HepG2 (cell line): Measurements from ENCODE around the gene NEK7. TPM values are rescaled to one million over a fixed set of nuclear protein-coding genes. Genes with fewer than 3 reads are reported as not detected.

Source experiments
- ATAC-seq: fragments of 200-7000 bp; cut with Tn5 transposase; 3 replicates; pipeline ENCODE4 v1.9.1; 2020; ENCODE audit warnings: mild to moderate bottlenecking, moderate library complexity
- BruUV-seq: library from RNA; stranded (reverse); fragments of 400-500 nt; replicated peaks from 2 replicates; lab custom pipeline; 2021; lab: Mats Ljungman, UMichigan
- CTCF ChIA-PET: fragments of 300-600 bp; formaldehyde crosslinking; extraction: SDS; loops from one replicate; lab custom pipeline; 2021; ENCODE audit warnings: low total read pairs, inconsistent platforms, low intra/inter-chr PET ratio; lab: Yijun Ruan, JAX
- POLR2A ChIA-PET: fragments of 350-600 bp; sonication (Branson Sonifier 250); formaldehyde crosslinking; loops from one replicate; lab custom pipeline; 2020; ENCODE audit warnings: antibody characterized with exemption, inconsistent platforms; lab: Yijun Ruan, JAX
- DNase-seq: peaks from one replicate; pipeline ENCODE4 v3.0.0-alpha.2; 2015; ENCODE audit warnings: low spot score
- FAIRE-seq: peaks from 3 replicates; lab custom pipeline; 2011; peaks lifted over from hg19 to GRCh38; lab: Jason Lieb, UNC
- H2AFZ ChIP-seq: one replicate; pipeline ENCODE4 v1.6.1; 2011; ENCODE audit warnings: low read length, inconsistent platforms
- H3K27ac ChIP-seq: fragments of 300-600 bp; 3 replicates; pipeline ENCODE4 v1.8.0; 2011; ENCODE audit warnings: mixed run types, mild to moderate bottlenecking, mixed read lengths, low read length, inconsistent platforms; ENCODE audit not compliant: insufficient read depth; ENCODE audit errors: extremely low read length
- H3K27me3 ChIP-seq, 2 experiments: fragments of 200-600 bp in 1 of 2; 2 replicates in 1 of 2; 3 replicates in 1 of 2; pipeline versions ENCODE4 v1.6.0 to v1.8.0; 2011; ENCODE audit warnings: low read length in 2 of 2, mild to moderate bottlenecking in 2 of 2, moderate library complexity in 2 of 2, inconsistent platforms in 1 of 2; ENCODE audit not compliant: insufficient read depth in 2 of 2, control insufficient read depth in 1 of 2
- H3K36me3 ChIP-seq, 2 experiments: fragments of 200-600 bp in 1 of 2; replicated peaks in 1 of 2; 2 replicates in 1 of 2; 3 replicates in 1 of 2; pipeline versions ENCODE4 v1.5.1 to v1.8.0; 2011; ENCODE audit warnings: low read length in 2 of 2, inconsistent platforms in 1 of 2; ENCODE audit not compliant: insufficient read depth in 2 of 2, control insufficient read depth in 1 of 2
- H3K4me1 ChIP-seq: 2 replicates; pipeline ENCODE4 v1.5.1; 2012; ENCODE audit warnings: low read length, inconsistent platforms; ENCODE audit not compliant: insufficient read depth
- H3K4me2 ChIP-seq: 2 replicates; pipeline ENCODE4 v1.6.0; 2011; ENCODE audit warnings: low read depth, low read length, inconsistent platforms
- H3K4me3 ChIP-seq, 3 experiments: fragments of 200-600 bp in 1 of 3; sonication (generic), shearing (Covaris generic) in 1 of 3; replicated peaks in 1 of 3; 2 replicates each; pipeline ENCODE4 v1.5.1; 2011 to 2016; ENCODE audit warnings: low read length in 3 of 3, inconsistent platforms in 2 of 3, low read depth in 2 of 3, mild to moderate bottlenecking in 2 of 3, control low read depth in 1 of 3, mixed read lengths in 1 of 3; ENCODE audit not compliant: insufficient read depth in 1 of 3
- H3K79me2 ChIP-seq: one replicate; pipeline ENCODE4 v1.6.1; 2011; ENCODE audit warnings: low read length, inconsistent platforms; ENCODE audit not compliant: insufficient read depth
- H3K9ac ChIP-seq: 2 replicates; pipeline ENCODE4 v1.6.0; 2011; ENCODE audit warnings: mild to moderate bottlenecking, low read depth, low read length, inconsistent platforms; ENCODE audit not compliant: insufficient read depth
- H3K9me3 ChIP-seq: 2 replicates; pipeline ENCODE4 v1.5.1; 2012; ENCODE audit warnings: mild to moderate bottlenecking, low read length
- H4K20me1 ChIP-seq: 2 replicates; pipeline ENCODE4 v1.6.0; 2011; ENCODE audit warnings: inconsistent platforms, mild to moderate bottlenecking, low read length, moderate library complexity; ENCODE audit not compliant: insufficient read depth
- MIER2 ChIP-seq: IDR thresholded peaks from 2 replicates; pipeline ENCODE4 v1.6.1; 2016; ENCODE audit warnings: missing biosample characterization, missing genetic modification reagents
- POLR2AphosphoS5 ChIP-seq: IDR thresholded peaks from 2 replicates; pipeline ENCODE4 v1.6.1; 2012; ENCODE audit warnings: low read depth, low read length
- SNRNP70 ChIP-seq: fragments of 200-400 bp; formaldehyde crosslinking; IDR thresholded peaks from 2 replicates; pipeline ENCODE4 v1.6.1; 2017; ENCODE audit warnings: mild to moderate bottlenecking, low read depth, low read length, moderate library complexity
- TCF7L2 ChIP-seq: IDR thresholded peaks from 2 replicates; pipeline ENCODE4 v1.6.1; 2011; ENCODE audit warnings: mild to moderate bottlenecking, low read depth, low read length, moderate library complexity
- ZFP1 ChIP-seq: IDR thresholded peaks from 2 replicates; pipeline ENCODE4 v1.6.1; 2016
- ZNF761 ChIP-seq: sonication (generic); formaldehyde crosslinking; conservative IDR thresholded peaks from 2 replicates; pipeline ENCODE4 v1.4.0; 2020; ENCODE audit warnings: mild to moderate bottlenecking, missing genetic modification reagents
- WGBS: methylation state at CpG from one replicate; pipeline ENCODE4 v1.1.6; 2017; ENCODE audit warnings: low lambda C conversion rate; 5-methylcytosine and 5-hydroxymethylcytosine counted together
- in situ Hi-C: cut with HindIII; loops from 2 replicates; pipeline ENCODE4 v1.10.0; 2017; ENCODE audit warnings: low pct_unique_long_range_greater_than_20kb; ENCODE audit not compliant: extremely low pct_ligation_motif_present
- intact Hi-C: fragments of 100-400 bp; cut with micrococcal nuclease; formaldehyde crosslinking; loops from one replicate; pipeline ENCODE4 v1.10.0; 2022; ENCODE audit not compliant: unreplicated experiment
- polyA plus RNA-seq, 8 experiments: library from polyadenylated mRNA; depleted of rRNA in 3 of 8; stranded (reverse) in 7 of 8; unstranded in 1 of 8; fragments of >200 nt; fragmentation: Illumina TruSeq in 4 of 8; extraction: Trizol in 4 of 8; gene quantifications; 2 replicates each; pipeline versions ENCODE4 v1.2.1 to v1.2.3, GENCODE V29; 2011 to 2016; ENCODE audit warnings: low read depth in 4 of 8, missing spikeins in 1 of 8, mixed read lengths in 1 of 8; ENCODE audit not compliant: insufficient read depth in 1 of 8
- total RNA-seq, 5 experiments: library from RNA; depleted of rRNA; stranded (reverse); fragments of >200 nt; fragmentation: Illumina TruSeq; extraction: Trizol; gene quantifications; 2 replicates each; pipeline ENCODE4 v1.2.3, GENCODE V29; 2016; ENCODE audit warnings: low read depth in 1 of 5
- TF ChIP-seq, protein P1 (sequence below): sonication (generic); formaldehyde crosslinking; IDR thresholded peaks from 2 replicates; pipeline ENCODE4 v1.4.0; 2020; ENCODE audit warnings: missing genetic modification reagents, borderline replicate concordance
- TF ChIP-seq, protein P2 (sequence below): sonication (generic); formaldehyde crosslinking; conservative IDR thresholded peaks from 2 replicates; pipeline ENCODE4 v1.4.0; 2020; ENCODE audit warnings: missing genetic modification reagents
- TF ChIP-seq, protein P3 (sequence below): sonication (generic); formaldehyde crosslinking; IDR thresholded peaks from 2 replicates; pipeline ENCODE4 v1.4.0; 2020; ENCODE audit warnings: missing genetic modification reagents

NEK7 gene
- total and polyA plus RNA-seq, 2 of the 13 experiments (the other 11 are each of a cell fraction or from before 2014, with no cell fraction given): 18.1 to 19.2 TPM

DNA sequence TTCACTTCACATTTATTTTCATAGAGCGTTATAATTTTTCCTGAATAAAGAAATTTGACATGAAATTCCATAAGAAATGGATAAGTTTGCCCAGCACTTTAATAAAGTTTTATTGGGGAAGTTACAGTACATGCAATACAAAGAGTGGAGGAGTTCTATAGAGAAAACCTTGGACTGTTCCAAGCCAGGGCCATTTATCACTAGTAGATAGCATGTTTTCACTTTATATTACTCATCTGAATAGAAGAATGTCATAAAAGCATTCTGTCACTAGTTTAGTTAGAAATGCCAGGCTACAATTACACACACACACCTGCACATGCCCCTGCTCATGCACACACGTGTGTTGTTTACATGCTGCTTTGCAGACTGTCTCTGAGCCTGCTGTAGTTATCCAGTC, 123.3 kb downstream of the NEK7 start:
- TF ChIP-seq POLR2AphosphoS5: no peak
- no peak for TF ChIP-seq ZFP1 (CRISPR knock-in tag)
- TF ChIP-seq TCF7L2: no peak
- TF ChIP-seq, protein P1, sequence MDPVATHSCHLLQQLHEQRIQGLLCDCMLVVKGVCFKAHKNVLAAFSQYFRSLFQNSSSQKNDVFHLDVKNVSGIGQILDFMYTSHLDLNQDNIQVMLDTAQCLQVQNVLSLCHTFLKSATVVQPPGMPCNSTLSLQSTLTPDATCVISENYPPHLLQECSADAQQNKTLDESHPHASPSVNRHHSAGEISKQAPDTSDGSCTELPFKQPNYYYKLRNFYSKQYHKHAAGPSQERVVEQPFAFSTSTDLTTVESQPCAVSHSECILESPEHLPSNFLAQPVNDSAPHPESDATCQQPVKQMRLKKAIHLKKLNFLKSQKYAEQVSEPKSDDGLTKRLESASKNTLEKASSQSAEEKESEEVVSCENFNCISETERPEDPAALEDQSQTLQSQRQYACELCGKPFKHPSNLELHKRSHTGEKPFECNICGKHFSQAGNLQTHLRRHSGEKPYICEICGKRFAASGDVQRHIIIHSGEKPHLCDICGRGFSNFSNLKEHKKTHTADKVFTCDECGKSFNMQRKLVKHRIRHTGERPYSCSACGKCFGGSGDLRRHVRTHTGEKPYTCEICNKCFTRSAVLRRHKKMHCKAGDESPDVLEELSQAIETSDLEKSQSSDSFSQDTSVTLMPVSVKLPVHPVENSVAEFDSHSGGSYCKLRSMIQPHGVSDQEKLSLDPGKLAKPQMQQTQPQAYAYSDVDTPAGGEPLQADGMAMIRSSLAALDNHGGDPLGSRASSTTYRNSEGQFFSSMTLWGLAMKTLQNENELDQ: no peak
- TF ChIP-seq ZNF761 (CRISPR knock-in tag): no peak
- TF ChIP-seq SNRNP70: no peak
- TF ChIP-seq MIER2: no peak
- TF ChIP-seq, protein P2, sequence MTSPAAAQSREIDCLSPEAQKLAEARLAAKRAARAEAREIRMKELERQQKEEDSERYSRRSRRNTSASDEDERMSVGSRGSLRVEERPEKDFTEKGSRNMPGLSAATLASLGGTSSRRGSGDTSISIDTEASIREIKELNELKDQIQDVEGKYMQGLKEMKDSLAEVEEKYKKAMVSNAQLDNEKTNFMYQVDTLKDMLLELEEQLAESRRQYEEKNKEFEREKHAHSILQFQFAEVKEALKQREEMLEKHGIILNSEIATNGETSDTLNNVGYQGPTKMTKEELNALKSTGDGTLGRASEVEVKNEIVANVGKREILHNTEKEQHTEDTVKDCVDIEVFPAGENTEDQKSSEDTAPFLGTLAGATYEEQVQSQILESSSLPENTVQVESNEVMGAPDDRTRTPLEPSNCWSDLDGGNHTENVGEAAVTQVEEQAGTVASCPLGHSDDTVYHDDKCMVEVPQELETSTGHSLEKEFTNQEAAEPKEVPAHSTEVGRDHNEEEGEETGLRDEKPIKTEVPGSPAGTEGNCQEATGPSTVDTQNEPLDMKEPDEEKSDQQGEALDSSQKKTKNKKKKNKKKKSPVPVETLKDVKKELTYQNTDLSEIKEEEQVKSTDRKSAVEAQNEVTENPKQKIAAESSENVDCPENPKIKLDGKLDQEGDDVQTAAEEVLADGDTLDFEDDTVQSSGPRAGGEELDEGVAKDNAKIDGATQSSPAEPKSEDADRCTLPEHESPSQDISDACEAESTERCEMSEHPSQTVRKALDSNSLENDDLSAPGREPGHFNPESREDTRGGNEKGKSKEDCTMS: no peak
- TF ChIP-seq, protein P3, sequence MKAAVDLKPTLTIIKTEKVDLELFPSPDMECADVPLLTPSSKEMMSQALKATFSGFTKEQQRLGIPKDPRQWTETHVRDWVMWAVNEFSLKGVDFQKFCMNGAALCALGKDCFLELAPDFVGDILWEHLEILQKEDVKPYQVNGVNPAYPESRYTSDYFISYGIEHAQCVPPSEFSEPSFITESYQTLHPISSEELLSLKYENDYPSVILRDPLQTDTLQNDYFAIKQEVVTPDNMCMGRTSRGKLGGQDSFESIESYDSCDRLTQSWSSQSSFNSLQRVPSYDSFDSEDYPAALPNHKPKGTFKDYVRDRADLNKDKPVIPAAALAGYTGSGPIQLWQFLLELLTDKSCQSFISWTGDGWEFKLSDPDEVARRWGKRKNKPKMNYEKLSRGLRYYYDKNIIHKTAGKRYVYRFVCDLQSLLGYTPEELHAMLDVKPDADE: no peak
- CTCF ChIA-PET: no interaction called here
- Histone ChIP-seq H3K4me1 (peaks cover 10% of the 10 kb centered on the region; the same call in 1 of the 2 replicates), H3K9me3 (no peaks in the 10 kb centered on the region), H4K20me1 (no peaks in the 10 kb centered on the region), H2AFZ (no peak overlapping the region), H3K27me3 (no peaks in the 10 kb centered on the region; a peak in 1 of 5 replicates), H3K36me3 (0 out of 5 replicates have a peak, but pooled peaks cover 0 to 4% of the 10 kb centered on the region in 2 experiments), H3K27ac (no peak overlapping the region), H3K4me3 (no peak overlapping the region), H3K9ac (no peak overlapping the region), H3K79me2 (no peaks in the 10 kb centered on the region), H3K4me2 (no peak overlapping the region)
- POLR2A ChIA-PET: no interaction called here
- BruUV-seq: no TSS peak
- ATAC-seq: no peak
- intact Hi-C loops (loop anchor here (10.0 kb wide), 1 partner anchor 125 kb away; the partner anchor contains the start of gene NEK7), in situ Hi-C loops (no loop called here)
- DNase-seq: no peak
- no peak for FAIRE-seq
- 97% methylated on average over 2 of the region's 2 CpGs for WGBS
